NT2/D1 (cell line): ENCODE measurements around the gene RIMS1.

Experiments used
- SUZ12 ChIP-seq: IDR thresholded peaks from 2 replicates; pipeline ENCODE4 v1.6.1; 2011; ENCODE audit not compliant: insufficient read length, insufficient read depth; ENCODE audit errors: extremely low read depth
- YY1 ChIP-seq: IDR thresholded peaks from 2 replicates; pipeline ENCODE4 v1.6.1; 2011; ENCODE audit not compliant: insufficient read length, insufficient read depth
- ZNF274 ChIP-seq: IDR thresholded peaks from 2 replicates; pipeline ENCODE4 v1.6.1; 2011; ENCODE audit warnings: mild to moderate bottlenecking, low read depth, low read length

GRCh38 chr6:72275888-72276287 lies 389.5 kb downstream of the RIMS1 start:
- no peak for TF ChIP-seq YY1
- TF ChIP-seq ZNF274 = no peak
- no peak for TF ChIP-seq SUZ12
